Activated naive CD4-positive, alpha-beta T cell treated with anti-CD3 and anti-CD28 coated beads, Interleukin-2, amount 50 U/mL, for 16 hours (primary cell): Measurements from ENCODE around the gene NAPSA.

Experiments used
- DNase-seq: peaks from one replicate; pipeline ENCODE4 v3.0.0-alpha.2; 2020

The NAPSA gene

GRCh38 chr19:50313812-50314536 lies 51.5 kb downstream of the NAPSA start:
- DNase-seq = no peak

DNA sequence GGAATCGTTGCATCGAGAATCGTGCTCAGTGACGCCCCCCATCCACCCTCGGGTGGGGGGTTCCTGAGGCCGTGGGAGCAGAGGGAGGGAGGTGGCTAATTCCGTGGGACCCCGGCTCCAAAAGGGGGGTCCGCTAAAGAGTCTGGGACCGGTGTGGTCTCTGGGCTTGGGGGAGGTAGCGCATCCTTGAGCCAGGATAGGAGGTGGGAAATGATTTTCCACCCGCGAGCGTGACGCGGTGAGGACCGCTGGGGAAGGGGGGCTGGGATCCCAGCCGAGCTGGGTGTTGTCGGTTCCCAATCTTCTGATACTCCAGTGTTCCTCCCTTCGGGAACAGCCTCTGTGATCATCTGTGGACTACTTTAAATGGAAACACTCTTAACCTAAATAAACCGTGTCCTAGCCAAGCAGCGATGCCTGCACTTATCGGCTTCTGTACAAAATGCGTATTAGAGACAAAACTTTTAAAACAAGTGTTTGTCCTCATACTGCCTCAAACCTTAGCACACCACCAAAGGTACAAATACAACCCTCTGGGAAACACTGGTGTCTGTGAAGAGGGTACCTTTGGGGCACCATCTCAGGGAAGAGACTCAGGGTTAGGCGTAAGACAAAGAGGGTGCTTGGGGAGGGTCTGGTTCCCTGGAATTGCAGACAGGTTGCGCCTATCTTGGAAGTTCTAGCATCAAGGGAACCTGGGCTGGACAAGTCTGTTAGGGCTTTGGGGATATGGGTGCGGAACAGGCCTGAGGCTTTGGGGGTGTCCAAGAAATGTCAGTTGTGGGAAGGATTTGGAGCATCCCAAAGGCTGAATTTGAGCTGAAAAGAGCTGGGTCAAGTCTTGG lies 52.2 kb downstream of the NAPSA start:
- DNase-seq = no peak

- no peak for DNase-seq
Observed at GRCh38 chr19:50311723-50312635, 53.5 kb downstream of the NAPSA start.

- no peak for DNase-seq
Observed at GRCh38 chr19:50310759-50311465, 54.5 kb downstream of the NAPSA start.

GRCh38 chr19:50309396-50310125 lies 55.9 kb downstream of the NAPSA start:
- DNase-seq = no peak

GRCh38 chr19:50308991-50309390 lies 56.4 kb downstream of the NAPSA start:
- no peak for DNase-seq
